Omental fat pad (tissue), 4 donors: ENCODE data around the gene SPATA6L. TPM values are rescaled to one million over a fixed set of nuclear protein-coding genes. Genes with fewer than 3 reads are reported as not detected.

ENCODE experiments used
- ATAC-seq: fragments of 150-250 bp; one replicate; pipeline ENCODE4 v1.9.1; 2016; ENCODE audit warnings: mild to moderate bottlenecking, moderate library complexity; ENCODE audit not compliant: low FRiP score
- DNase-seq: peaks from one replicate; pipeline ENCODE4 v3.0.0-alpha.2; 2019; ENCODE audit warnings: low spot score
- total RNA-seq, 4 donors: library from RNA; depleted of rRNA; stranded (reverse); fragments of >200 nt; gene quantifications; one replicate each; pipeline ENCODE4 v1.1.0, GENCODE V29; 2016
- TF ChIP-seq, protein P1 (sequence below), 3 donors: fragments of 450-650 bp; IDR thresholded peaks; one replicate each; pipeline ENCODE4 v1.5.1; 2016 to 2017; ENCODE audit warnings: antibody characterized with exemption in 3 of 3, mild to moderate bottlenecking in 3 of 3, moderate library complexity in 2 of 3

SPATA6L gene
- total RNA-seq, 4 donors from 2014 or later = 1.3 to 5.5 (median 2.6) TPM

DNA sequence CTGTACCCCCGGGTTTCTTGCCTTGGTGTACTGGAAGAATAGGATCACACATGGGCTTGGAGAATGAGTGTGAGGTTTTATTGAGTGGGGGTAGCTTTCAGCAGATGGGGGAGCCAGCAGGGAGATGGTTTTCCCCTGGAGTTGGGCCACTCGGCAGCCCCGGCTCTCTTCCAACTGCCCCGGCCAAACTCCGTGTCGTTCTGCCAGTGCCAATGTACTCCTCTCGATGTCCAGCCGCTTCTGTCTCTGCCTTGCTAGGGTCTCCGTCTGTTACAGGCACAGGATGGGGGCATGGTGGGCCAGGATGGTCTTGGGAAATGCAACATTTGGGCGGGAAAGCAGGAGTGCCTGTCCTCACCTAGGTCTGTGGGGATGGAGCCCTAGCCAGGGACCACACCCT lies 11.7 kb downstream of the SPATA6L start:
- no peak for DNase-seq
- TF ChIP-seq, protein P1, sequence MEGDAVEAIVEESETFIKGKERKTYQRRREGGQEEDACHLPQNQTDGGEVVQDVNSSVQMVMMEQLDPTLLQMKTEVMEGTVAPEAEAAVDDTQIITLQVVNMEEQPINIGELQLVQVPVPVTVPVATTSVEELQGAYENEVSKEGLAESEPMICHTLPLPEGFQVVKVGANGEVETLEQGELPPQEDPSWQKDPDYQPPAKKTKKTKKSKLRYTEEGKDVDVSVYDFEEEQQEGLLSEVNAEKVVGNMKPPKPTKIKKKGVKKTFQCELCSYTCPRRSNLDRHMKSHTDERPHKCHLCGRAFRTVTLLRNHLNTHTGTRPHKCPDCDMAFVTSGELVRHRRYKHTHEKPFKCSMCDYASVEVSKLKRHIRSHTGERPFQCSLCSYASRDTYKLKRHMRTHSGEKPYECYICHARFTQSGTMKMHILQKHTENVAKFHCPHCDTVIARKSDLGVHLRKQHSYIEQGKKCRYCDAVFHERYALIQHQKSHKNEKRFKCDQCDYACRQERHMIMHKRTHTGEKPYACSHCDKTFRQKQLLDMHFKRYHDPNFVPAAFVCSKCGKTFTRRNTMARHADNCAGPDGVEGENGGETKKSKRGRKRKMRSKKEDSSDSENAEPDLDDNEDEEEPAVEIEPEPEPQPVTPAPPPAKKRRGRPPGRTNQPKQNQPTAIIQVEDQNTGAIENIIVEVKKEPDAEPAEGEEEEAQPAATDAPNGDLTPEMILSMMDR (IDR thresholded peaks at IDR 0.05) = no peak
- no peak for ATAC-seq

DNA sequence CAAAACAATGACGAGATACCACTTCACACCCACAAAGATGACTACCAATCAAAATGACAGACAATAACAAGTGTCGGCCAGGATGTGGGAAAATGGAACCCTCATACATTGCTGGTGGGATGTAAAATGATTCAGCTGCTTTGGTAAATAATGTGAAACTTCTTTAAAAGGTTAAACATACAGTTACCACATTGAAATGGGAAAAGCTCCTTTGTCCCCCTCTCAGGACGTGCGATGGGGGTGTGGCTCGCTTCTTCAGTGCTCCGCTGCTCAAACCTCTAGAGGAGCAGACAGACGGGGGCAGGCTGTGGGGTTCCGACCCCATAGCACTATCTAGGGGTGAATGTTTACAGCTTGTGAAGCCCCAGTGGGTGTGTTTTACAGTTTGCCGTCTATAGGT lies 12.2 kb downstream of the SPATA6L start:
- ATAC-seq (no peak), DNase-seq (no peak)
- TF ChIP-seq, protein P1 (IDR thresholded peaks at IDR 0.05) = no peak

DNA sequence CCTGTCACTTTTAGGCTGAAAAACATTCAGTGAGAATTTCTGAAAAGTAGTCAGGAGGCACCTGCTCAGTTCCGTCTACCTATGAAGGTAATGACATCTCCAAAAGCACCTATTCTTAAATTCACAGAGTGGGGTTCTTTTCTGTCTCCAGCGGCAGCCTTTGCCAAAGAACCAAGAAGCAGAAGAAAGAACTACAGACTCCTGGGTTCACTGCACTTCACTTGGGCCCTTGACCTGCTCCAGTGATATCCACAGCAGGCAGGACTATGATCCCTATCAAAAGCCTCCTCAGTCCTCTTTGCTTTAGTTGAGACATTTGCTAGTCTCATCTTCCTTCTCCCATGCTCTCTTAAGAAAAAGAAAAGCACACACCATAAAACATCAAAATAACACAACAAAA lies 23.9 kb downstream of the SPATA6L start:
- TF ChIP-seq, protein P1 (IDR thresholded peaks at IDR 0.05) = no peak
- DNase-seq = no peak
- ATAC-seq = no peak

GRCh38 chr9:4640027-4640426 lies 26.3 kb downstream of the SPATA6L start:
- no peak for ATAC-seq
- DNase-seq = no peak
- TF ChIP-seq, protein P1 (IDR thresholded peaks at IDR 0.05) = no peak

GRCh38 chr9:4639420-4639819 lies 26.9 kb downstream of the SPATA6L start:
- TF ChIP-seq, protein P1 (IDR thresholded peaks at IDR 0.05) = no peak
- ATAC-seq (no peak), DNase-seq (no peak)

DNA sequence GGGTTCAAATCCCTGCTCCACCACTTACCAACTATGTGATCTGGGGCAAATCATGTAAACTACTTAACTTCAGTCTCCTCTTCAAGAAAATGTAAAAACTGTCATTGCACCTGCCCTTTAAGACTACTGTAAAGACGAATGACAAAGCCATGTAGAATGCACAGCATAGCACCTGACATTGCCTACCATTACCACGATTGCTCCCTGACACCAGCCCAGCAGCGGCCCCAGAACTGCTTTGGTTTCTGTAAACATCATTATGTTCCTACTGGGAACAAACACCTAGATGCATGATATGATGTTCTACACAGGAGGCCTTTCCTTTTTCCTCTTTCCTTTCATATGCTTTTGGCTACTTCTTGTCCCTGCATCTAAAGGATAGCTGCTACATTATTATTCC lies 27.3 kb downstream of the SPATA6L start:
- DNase-seq = no peak
- no peak for ATAC-seq
- TF ChIP-seq, protein P1 (IDR thresholded peaks at IDR 0.05) = no peak

DNA sequence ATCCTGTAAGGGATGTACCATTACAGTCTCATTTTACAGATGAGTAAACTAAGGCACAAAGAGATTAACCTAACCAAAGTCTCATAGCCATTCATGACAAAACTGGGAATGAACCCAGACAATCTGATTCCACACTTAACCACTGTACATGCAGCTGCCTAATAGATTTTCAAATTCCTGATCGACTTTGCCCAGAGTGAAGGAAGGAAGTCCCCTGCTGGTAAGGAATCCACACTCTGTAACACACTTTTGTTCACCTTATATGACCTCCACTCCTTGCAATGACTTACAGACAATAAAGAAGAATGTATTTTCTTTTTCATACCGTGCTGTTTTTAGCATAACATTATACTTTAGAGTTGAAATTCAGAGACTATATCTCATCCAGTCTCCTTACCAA lies 35.4 kb downstream of the SPATA6L start:
- TF ChIP-seq, protein P1 (IDR thresholded peaks at IDR 0.05) = no peak
- DNase-seq (no peak), ATAC-seq (no peak)
